Tibial nerve (tissue), 4 donors: ENCODE measurements around the gene ICOS. TPM values are rescaled to one million over a fixed set of nuclear protein-coding genes. Genes with fewer than 3 reads are reported as not detected.

Source experiments
- DNase-seq, 2 donors: peaks; one replicate each; pipeline ENCODE4 v3.0.0-alpha.2; 2019; ENCODE audit warnings: low spot score in 2 of 2
- H3K27ac ChIP-seq, 4 donors: fragments of 200-600 bp; sonication (generic) in 3 of 4; one replicate each; pipeline ENCODE4 v1.5.1; 2017 to 2019; ENCODE audit warnings: mild to moderate bottlenecking in 1 of 4
- H3K27me3 ChIP-seq, 2 donors: fragments of 200-600 bp; sonication (generic) in 1 of 2; one replicate each; pipeline versions ENCODE4 v1.5.1 to v1.6.0; 2017 to 2019
- H3K36me3 ChIP-seq, 3 donors: fragments of 200-600 bp; sonication (generic); one replicate each; pipeline ENCODE4 v1.5.1; 2018 to 2019
- H3K4me1 ChIP-seq, 4 donors: fragments of 200-600 bp; sonication (generic) in 3 of 4; one replicate each; pipeline ENCODE4 v1.5.1; 2017 to 2019
- H3K4me3 ChIP-seq, 4 donors: fragments of 200-600 bp; sonication (generic) in 3 of 4; one replicate each; pipeline ENCODE4 v1.5.1; 2017 to 2019; ENCODE audit warnings: mild to moderate bottlenecking in 1 of 4, moderate library complexity in 1 of 4
- H3K9me3 ChIP-seq, 4 donors: fragments of 200-600 bp; sonication (generic) in 3 of 4; one replicate each; pipeline ENCODE4 v1.5.1; 2017 to 2019
- CTCF ChIP-seq, 5 experiments: fragments of 200-600 bp in 3 of 5; fragments of 450-650 bp in 2 of 5; sonication (generic) in 3 of 5; IDR thresholded peaks; one replicate each; pipeline ENCODE4 v1.5.1; 2016 to 2019; ENCODE audit warnings: antibody characterized with exemption in 5 of 5, mild to moderate bottlenecking in 3 of 5, moderate library complexity in 2 of 5
- EP300 ChIP-seq, 2 donors: sonication (generic); formaldehyde crosslinking; IDR thresholded peaks; one replicate each; pipeline ENCODE4 v1.6.1; 2017; ENCODE audit warnings: antibody characterized with exemption in 2 of 2, mild to moderate bottlenecking in 1 of 2
- POLR2A ChIP-seq, 2 donors: fragments of 450-650 bp; IDR thresholded peaks; one replicate each; pipeline ENCODE4 v1.6.1; 2017; ENCODE audit warnings: antibody characterized with exemption in 2 of 2, mild to moderate bottlenecking in 2 of 2, moderate library complexity in 2 of 2
- WGBS, 2 donors: methylation state at CpG; one replicate each; pipeline ENCODE4 v1.1.5; 2018; 5-methylcytosine and 5-hydroxymethylcytosine counted together
- total RNA-seq, 4 donors: library from RNA; depleted of rRNA; stranded (reverse); fragments of >200 nt; gene quantifications; one replicate each; pipeline ENCODE4 v1.1.0, GENCODE V29; 2016

ICOS gene
- total RNA-seq, 4 donors from 2014 or later: 0.30 TPM; not detected in 3

- no peak overlapping the region for H3K4me3 ChIP-seq
- peak overlapping the region in 1 of 4 donors; percentile 48 for H3K27ac ChIP-seq
Measured at GRCh38 chr2:203908797-203909185, 27.8 kb upstream of the ICOS start.

GRCh38 chr2:203909261-203909967 lies 27.1 kb upstream of the ICOS start:
- peak in 1 of 2 donors; percentile 67 for DNase-seq
- TF ChIP-seq POLR2A (IDR thresholded peaks at IDR 0.05) (no peak), CTCF (IDR thresholded peaks at IDR 0.05) (peak; percentile 54 to 76 (median 70)), EP300 (IDR thresholded peaks at IDR 0.05) (peak in 1 of 2 donors; percentile 46)
- Histone ChIP-seq H3K36me3 (no peaks in the 10 kb centered on the region), H3K27me3 (no peaks in the 10 kb centered on the region), H3K27ac (peak overlapping the region in 1 of 4 donors; percentile 48), H3K9me3 (no peaks in the 10 kb centered on the region), H3K4me3 (peak overlapping the region in 2 of 4 donors; percentile 28 to 36), H3K4me1 (peaks cover 0 to 15% (median 10%) of the 10 kb centered on the region in 4 donors)
- 1 to 5% methylated on average over 8 of the region's 8 CpGs for WGBS, 2 donors

More at GRCh38 chr2:203908797-203909185, 27.8 kb upstream of the ICOS start:
- WGBS, 2 donors: 35 to 45% methylated on average over 3 of the region's 3 CpGs
- TF ChIP-seq CTCF (IDR thresholded peaks at IDR 0.05): no peak
- no peak for TF ChIP-seq EP300 (IDR thresholded peaks at IDR 0.05)
- TF ChIP-seq POLR2A (IDR thresholded peaks at IDR 0.05): no peak
- no peak for DNase-seq
- no peaks in the 10 kb centered on the region for H3K27me3 ChIP-seq
- H3K9me3 ChIP-seq: no peaks in the 10 kb centered on the region
- H3K36me3 ChIP-seq: no peaks in the 10 kb centered on the region
- H3K4me1 ChIP-seq: peaks cover 0 to 11% (median 9%) of the 10 kb centered on the region in 4 donors

GRCh38 chr2:203909974-203910373 lies 26.6 kb upstream of the ICOS start:
- TF ChIP-seq POLR2A (IDR thresholded peaks at IDR 0.05): no peak
- TF ChIP-seq EP300 (IDR thresholded peaks at IDR 0.05): no peak
- TF ChIP-seq CTCF (IDR thresholded peaks at IDR 0.05): no peak
- H3K36me3 ChIP-seq: no peaks in the 10 kb centered on the region
- no peak for DNase-seq
- 19 to 20% methylated on average over 5 of the region's 5 CpGs for WGBS, 2 donors
- H3K4me1 ChIP-seq: peaks cover 0 to 21% (median 13%) of the 10 kb centered on the region in 4 donors
- no peaks in the 10 kb centered on the region for H3K27me3 ChIP-seq
- no peaks in the 10 kb centered on the region for H3K9me3 ChIP-seq
- H3K27ac ChIP-seq: no peak overlapping the region
- H3K4me3 ChIP-seq: peak overlapping the region in 2 of 4 donors; percentile 28 to 36

GRCh38 chr2:203913947-203914346 lies 22.6 kb upstream of the ICOS start:
- Histone ChIP-seq H3K9me3 (no peaks in the 10 kb centered on the region), H3K4me3 (no peak overlapping the region), H3K27ac (no peak overlapping the region), H3K27me3 (no peaks in the 10 kb centered on the region), H3K36me3 (no peaks in the 10 kb centered on the region), H3K4me1 (peaks cover 0 to 19% (median 13%) of the 10 kb centered on the region in 4 donors)
- no peak for DNase-seq
- WGBS, 2 donors: 85 to 90% methylated on average over 8 of the region's 8 CpGs
- TF ChIP-seq POLR2A (IDR thresholded peaks at IDR 0.05) (no peak), CTCF (IDR thresholded peaks at IDR 0.05) (no peak), EP300 (IDR thresholded peaks at IDR 0.05) (no peak)

GRCh38 chr2:203914546-203915182 lies 21.9 kb upstream of the ICOS start:
- 55 to 60% methylated on average over 8 of the region's 8 CpGs for WGBS, 2 donors

More at GRCh38 chr2:203914546-203915182, 21.9 kb upstream of the ICOS start:
- H3K27me3 ChIP-seq: no peaks in the 10 kb centered on the region
- TF ChIP-seq POLR2A (IDR thresholded peaks at IDR 0.05) (no peak), EP300 (IDR thresholded peaks at IDR 0.05) (no peak), CTCF (IDR thresholded peaks at IDR 0.05) (no peak)
- no peak for DNase-seq
- no peak overlapping the region for H3K4me3 ChIP-seq
- peaks cover 0 to 13% (median 6%) of the 10 kb centered on the region in 4 donors for H3K4me1 ChIP-seq
- H3K36me3 ChIP-seq: no peaks in the 10 kb centered on the region
- H3K9me3 ChIP-seq: no peaks in the 10 kb centered on the region
- H3K27ac ChIP-seq: no peak overlapping the region
